ENCODE data around the gene TRMT61A.

TRMT61A gene

GRCh38 chr14:103547455-103547940 is 18.5 kb downstream of the TRMT61A start:
- DNase-seq (ENCODE audit: low read depth in 2 of 2) = no peak

DNA sequence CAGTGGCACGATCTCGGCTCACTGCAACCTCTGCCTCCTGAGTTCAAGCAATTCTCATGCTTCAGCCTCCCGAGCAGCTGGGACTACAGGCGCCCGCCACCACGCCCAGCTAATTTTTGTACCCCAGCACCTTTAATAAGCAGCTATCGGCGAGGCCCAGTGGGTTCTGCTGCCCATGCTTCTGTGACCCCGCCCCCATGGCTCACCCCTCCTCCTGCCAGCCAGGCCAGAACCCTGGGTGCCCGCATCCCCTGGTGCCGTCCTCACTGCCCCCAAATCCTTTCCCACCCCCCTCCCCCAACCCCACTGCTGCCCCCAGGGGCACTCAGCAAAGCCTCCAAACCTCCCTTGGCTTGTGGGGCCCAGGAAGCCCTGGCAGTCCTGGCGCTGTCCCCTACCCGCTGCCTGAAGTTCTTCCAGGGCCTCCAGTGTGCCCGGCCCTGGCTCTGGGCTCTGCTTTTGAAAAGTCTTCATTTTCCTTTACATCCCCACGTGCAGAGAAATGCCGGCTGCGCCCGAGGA is 19.0 kb downstream of the TRMT61A start:
- DNase-seq (ENCODE audit: low read depth in 2 of 2) = no peak

DNA sequence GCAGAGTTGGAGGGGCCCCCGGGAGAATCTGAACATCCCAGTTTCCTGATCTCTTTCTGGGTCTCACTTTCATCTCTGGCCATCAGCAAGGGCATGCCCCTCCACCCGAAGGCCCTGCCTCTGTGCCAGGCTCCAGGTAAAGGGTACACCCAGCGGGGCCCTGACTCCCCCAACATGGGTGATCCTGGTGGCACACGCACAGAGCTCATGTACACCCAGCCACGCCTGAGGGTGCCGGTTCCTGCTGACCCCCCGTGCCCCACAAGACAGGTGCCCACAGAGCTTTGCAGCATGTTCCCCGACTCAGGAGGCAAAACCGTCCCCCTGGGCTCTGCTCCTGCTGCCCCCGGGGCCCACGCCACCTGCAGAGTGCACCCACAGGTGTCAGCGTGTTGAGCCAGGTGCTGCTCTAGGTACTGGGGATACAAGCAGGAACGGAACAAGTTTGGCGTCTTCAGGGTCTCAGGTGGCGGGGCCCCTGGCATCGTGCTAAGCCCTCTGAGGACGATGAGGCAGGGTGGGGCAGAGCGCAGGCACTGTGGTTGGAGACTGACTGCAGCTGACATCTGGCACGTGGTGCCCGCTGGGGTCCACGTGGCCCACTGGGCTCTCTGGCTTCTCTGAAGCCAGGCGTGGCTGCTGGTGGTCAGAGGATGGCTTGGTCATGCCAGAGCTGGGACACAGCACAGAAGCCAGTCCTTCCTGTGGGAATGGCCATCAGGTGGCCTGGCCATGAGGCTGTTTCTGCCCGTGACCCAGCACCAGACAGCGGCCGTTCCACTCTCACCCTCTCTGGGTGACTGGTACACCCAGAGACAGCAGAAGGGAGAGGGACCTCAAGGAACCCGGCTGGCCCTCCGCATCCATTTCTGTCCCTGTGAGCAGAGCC is 19.7 kb downstream of the TRMT61A start:
- DNase-seq (ENCODE audit: low read depth in 2 of 2) = no peak

GRCh38 chr14:103549361-103550311 is 20.6 kb downstream of the TRMT61A start:
- no peak for DNase-seq (ENCODE audit: low read depth in 2 of 2)

GRCh38 chr14:103550451-103551337 is 21.7 kb downstream of the TRMT61A start:
- DNase-seq (ENCODE audit: low read depth in 2 of 2) = no peak

GRCh38 chr14:103551338-103551762 is 22.4 kb downstream of the TRMT61A start:
- no peak for DNase-seq (ENCODE audit: low read depth in 2 of 2)

DNA sequence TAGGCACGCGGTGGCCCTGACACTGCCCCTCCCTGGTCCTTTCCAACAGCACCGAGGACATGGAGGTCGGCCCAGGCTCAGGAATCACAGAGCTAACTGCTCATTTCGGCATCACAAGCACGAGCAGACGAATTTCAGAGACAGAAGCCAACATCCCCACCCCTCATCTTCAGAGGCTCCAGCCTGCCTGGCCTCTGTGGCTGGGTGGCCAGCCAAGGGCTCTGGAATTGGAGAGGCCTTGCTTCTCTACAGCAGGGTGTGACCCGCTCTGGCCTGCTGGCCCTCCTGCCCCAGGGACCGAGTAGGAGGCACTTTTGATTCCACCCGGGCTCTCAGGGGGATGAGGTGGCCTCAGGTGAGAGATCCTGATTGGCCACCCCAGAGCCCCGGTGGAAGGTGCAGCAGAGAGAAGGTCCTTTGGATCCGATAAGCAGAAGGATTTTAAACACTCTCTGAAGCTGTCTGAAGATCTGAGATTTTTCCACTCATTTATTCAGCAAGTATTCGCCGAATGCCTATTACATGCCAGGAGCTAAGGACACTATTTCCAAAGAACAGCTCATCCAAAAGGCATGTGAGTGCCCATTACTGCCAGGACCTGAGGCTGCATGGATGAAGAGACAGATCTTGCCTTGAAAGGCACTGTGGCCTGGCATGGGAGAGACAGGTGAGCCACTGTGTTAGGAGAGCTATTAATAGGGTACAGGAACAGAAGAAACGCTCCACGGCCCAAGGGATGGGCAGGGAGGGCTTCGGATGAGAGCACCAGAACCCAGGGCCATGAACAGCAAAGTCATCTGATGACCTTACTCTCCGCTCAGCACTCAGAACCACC is 23.2 kb downstream of the TRMT61A start:
- DNase-seq (ENCODE audit: low read depth in 2 of 2) = no peak

GRCh38 chr14:103552846-103553210 is 23.8 kb downstream of the TRMT61A start:
- DNase-seq (ENCODE audit: low read depth in 2 of 2) = no peak

DNA sequence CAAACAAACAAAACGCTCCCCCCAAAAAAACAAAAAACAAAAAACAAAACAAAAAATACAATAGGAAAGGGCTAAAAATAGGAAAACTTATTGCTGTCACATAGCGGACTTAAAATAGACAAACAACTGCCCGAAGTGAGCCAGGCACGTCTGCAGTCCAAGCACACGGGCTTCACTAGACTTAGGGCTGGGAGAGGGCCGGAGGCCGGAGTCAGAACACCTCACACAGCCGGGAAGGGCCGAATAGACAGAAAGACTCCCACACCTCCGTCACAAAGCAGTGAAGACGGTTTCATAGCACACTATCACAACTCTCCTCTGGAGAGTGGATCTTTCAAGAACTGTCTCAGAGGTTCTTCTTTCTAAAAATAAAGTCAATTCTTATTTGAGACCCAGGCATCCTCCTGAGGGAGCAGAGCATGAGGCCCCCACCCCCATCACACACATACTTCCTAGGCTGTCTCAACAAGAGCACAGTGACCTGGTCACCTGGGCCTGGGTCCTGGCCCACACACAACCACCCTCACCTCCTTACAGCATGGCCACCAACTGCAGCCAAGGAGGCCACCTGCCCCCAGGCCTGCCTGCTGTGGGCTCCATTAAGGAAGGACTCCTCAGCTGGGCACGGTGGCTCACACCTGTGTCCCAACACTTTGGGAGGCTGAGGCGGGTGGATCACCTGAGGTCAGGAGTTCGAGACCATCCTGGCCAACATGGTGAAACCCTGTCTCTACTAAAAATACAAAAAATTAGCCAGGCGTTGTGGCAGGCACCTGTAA is 26.8 kb downstream of the TRMT61A start:
- no peak for DNase-seq (ENCODE audit: low read depth in 2 of 2)

GRCh38 chr14:103556946-103557758 is 28.2 kb downstream of the TRMT61A start:
- no peak for DNase-seq (ENCODE audit: low read depth in 2 of 2)

GRCh38 chr14:103558071-103558882 is 29.3 kb downstream of the TRMT61A start:
- DNase-seq (ENCODE audit: low read depth in 2 of 2) = no peak

GRCh38 chr14:103559766-103560165 is 30.8 kb downstream of the TRMT61A start:
- DNase-seq (ENCODE audit: low read depth in 2 of 2) = no peak

- no peak for DNase-seq (ENCODE audit: low read depth in 2 of 2)
These were observed 31.7 kb downstream of the TRMT61A start for GRCh38 chr14:103560691-103561090.

- peak in 1 of 2 donors; percentile 28 for DNase-seq (ENCODE audit: low read depth in 2 of 2)
These were observed 32.6 kb downstream of the TRMT61A start for GRCh38 chr14:103561381-103562178.

GRCh38 chr14:103562179-103562428 is 33.1 kb downstream of the TRMT61A start:
- no peak for DNase-seq (ENCODE audit: low read depth in 2 of 2)

GRCh38 chr14:103562429-103563225 is 33.6 kb downstream of the TRMT61A start, which contains the start of the genes BAG5 and COA8:
TSS of gene BAG5 (minus strand) at chr14:103562657. CDS start at chr14:103561164, 1,493 bp downstream.
TSS of gene COA8 (plus strand) at chr14:103562960. CDS start at chr14:103563002, 42 bp downstream.
- peak; percentile 75 to 76 for DNase-seq (ENCODE audit: low read depth in 2 of 2)
